Measurements from ENCODE around the gene GRIP1.

The GRIP1 gene

DNA sequence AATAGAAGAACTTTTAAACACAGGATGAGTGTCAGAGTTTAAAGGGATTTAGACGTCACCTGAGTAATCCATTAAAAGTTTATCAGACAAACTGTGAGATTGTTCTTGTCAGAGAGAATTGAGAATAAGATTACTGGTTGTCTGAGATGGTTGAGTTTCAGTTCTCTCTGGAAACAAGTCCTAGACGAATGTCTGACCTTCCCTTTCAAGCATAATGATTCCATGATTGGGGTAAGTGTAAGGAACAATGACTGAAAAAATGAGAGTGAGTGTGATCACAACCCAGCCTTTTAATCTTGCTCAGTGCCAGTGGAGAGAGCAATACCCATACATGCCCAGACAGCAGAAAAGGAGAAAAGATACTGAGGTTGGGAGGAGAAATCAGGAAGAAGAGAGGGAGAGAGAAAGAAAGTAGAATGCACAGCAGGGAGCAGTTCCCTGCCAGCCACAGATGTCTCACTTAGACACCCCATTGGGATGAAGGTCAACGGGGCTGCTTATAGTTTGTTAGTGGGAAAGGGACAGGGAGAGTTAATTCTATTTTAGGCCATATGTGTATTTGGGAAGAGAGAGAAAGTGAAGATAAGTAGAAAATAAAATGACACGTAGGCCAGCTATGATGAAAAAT, 4.3 kb downstream of the GRIP1 start:
- peaks cover 15% of the 10 kb centered on the region for H3K4me1 ChIP-seq (ENCODE audit: insufficient read depth, low read length)
- H3K9me3 ChIP-seq (ENCODE audit: control insufficient read depth, insufficient read depth, low read length) = no peaks in the 10 kb centered on the region
- H3K36me3 ChIP-seq (ENCODE audit: insufficient read depth, low read length) = no peaks in the 10 kb centered on the region
- no peak overlapping the region for H3K9ac ChIP-seq (ENCODE audit: low read depth, low read length)

DNA sequence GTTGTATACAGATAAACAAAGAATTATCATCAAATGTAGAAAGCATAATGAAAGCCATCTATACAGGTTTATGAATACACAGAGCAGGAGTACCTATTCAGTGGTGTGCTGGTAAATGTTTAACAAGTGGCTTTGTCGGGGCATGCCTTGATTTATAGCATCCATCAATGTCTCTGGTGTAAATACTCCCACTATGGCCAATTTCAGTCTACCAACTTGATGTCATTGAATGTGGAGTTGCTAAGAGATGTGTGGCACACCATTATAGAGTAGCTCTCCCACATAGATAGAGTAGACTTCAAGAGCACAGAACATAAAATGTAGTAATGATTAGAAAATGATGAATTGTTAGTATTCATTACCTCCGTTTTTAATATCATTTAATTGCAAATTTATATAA, 9.3 kb downstream of the GRIP1 start:
- no peak overlapping the region for H3K9ac ChIP-seq (ENCODE audit: low read depth, low read length)
- H3K9me3 ChIP-seq (ENCODE audit: control insufficient read depth, insufficient read depth, low read length) = no peaks in the 10 kb centered on the region
- no peaks in the 10 kb centered on the region for H3K4me1 ChIP-seq (ENCODE audit: insufficient read depth, low read length)
- H3K36me3 ChIP-seq (ENCODE audit: insufficient read depth, low read length) = no peaks in the 10 kb centered on the region

DNA sequence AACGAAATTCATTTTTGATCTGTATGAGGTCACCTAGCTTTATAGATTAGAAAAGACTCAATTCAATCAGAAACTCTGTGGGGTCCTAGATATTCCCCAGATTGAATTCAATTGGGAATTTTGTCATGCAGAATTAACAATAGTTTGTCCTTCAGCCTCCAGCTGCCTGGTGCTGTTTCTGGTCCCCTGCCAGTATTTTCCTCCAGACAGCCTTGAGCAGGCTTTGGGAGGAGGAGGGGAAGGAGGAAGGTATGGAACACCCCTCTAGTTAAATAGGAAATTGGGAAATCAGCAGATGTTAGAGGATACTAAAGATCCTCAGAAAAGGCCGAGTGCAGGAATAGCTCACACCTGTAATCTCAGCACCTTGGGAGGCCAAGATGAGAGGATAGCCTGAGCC, 10.6 kb downstream of the GRIP1 start:
- H3K9ac ChIP-seq (ENCODE audit: low read depth, low read length) = no peak overlapping the region
- no peaks in the 10 kb centered on the region for H3K4me1 ChIP-seq (ENCODE audit: insufficient read depth, low read length)
- no peaks in the 10 kb centered on the region for H3K9me3 ChIP-seq (ENCODE audit: control insufficient read depth, insufficient read depth, low read length)
- H3K36me3 ChIP-seq (ENCODE audit: insufficient read depth, low read length) = no peaks in the 10 kb centered on the region

DNA sequence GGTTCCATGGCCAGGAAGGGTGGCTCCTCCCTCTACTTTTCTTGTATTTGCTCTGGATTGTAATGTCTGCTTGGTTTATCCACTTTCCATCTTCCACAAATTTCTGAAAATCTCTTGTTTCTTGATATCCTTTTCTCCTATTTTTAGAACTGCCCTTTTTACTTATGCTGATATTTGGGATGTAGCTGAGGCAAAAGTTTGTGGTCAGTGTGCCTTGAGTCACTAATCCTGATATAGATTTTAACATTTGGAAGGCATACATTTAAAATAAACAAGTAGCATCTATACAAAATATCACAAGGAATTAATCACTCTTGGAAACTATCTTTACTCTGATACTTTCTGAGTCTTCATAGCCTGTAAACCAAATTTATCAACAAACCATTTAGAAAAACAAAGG, 11.0 kb downstream of the GRIP1 start:
- no peak overlapping the region for H3K9ac ChIP-seq (ENCODE audit: low read depth, low read length)
- no peaks in the 10 kb centered on the region for H3K4me1 ChIP-seq (ENCODE audit: insufficient read depth, low read length)
- H3K36me3 ChIP-seq (ENCODE audit: insufficient read depth, low read length) = no peaks in the 10 kb centered on the region
- no peaks in the 10 kb centered on the region for H3K9me3 ChIP-seq (ENCODE audit: control insufficient read depth, insufficient read depth, low read length)

DNA sequence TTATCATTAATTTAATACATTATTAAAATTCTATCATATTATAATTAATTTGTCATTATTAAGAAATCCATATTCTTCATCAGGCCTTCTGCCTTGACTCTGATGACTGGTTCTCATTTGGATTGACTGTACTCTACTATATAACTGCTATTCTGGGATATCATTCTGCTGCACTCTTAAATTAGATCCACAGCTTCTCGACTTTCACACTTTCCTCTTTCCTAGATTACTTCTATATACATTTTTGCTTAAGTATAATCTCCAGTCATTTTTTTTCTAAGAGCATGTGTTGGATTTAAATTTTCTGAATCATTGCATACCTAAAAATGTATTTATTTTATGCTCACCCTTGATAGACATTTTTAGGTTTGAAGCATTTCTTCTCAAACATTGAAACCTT, 12.4 kb downstream of the GRIP1 start:
- no peaks in the 10 kb centered on the region for H3K36me3 ChIP-seq (ENCODE audit: insufficient read depth, low read length)
- H3K9ac ChIP-seq (ENCODE audit: low read depth, low read length) = no peak overlapping the region
- H3K4me1 ChIP-seq (ENCODE audit: insufficient read depth, low read length) = no peaks in the 10 kb centered on the region
- no peaks in the 10 kb centered on the region for H3K9me3 ChIP-seq (ENCODE audit: control insufficient read depth, insufficient read depth, low read length)

DNA sequence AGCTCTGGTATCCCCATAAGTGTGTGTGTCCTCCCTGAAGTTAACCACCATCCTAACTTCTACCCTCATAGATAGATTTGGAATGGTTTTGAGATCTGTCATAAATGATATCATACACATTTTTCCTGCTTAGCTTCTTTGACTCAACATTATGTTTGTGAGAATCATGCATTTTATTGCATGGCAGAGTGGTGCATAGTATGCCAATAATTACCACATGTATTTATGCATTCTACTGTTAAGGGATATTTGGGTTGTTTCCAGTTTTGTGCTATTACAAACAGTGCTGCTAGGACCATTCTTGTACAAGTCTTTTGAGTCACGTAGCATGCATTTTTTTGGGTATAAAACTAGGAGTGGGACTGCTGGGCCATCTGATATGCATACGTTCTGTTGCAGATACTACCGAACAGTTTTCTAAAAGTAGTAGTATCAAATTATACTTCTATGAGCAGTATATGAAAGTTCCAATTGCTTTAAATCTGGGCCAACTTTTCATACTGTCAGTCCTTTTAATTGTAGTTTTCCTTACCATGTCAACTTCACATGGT, 13.4 kb downstream of the GRIP1 start:
- no peaks in the 10 kb centered on the region for H3K36me3 ChIP-seq (ENCODE audit: insufficient read depth, low read length)
- H3K9me3 ChIP-seq (ENCODE audit: control insufficient read depth, insufficient read depth, low read length) = no peaks in the 10 kb centered on the region
- H3K9ac ChIP-seq (ENCODE audit: low read depth, low read length) = no peak overlapping the region
- no peaks in the 10 kb centered on the region for H3K4me1 ChIP-seq (ENCODE audit: insufficient read depth, low read length)

DNA sequence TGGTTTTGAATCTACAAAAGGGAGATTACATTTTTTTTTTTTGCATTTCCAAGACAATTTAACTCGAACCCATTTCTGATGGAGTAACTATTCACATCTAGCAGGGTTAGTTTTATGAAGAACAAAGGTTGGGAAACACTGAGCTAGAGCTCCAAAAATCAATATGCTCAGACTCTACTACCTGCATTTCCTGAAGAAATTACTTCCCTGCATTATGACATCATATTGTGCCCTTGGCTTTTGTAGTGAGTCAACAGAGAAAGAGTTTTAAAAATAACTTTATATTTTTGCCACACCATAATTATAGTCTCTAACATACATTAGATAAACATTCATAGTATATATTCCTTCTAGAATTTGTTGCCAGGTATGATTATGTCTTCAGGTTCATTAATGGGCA, 14.8 kb downstream of the GRIP1 start:
- Histone ChIP-seq H3K9me3 (ENCODE audit: control insufficient read depth, insufficient read depth, low read length) (no peaks in the 10 kb centered on the region), H3K4me1 (ENCODE audit: insufficient read depth, low read length) (no peaks in the 10 kb centered on the region), H3K9ac (ENCODE audit: low read depth, low read length) (no peak overlapping the region), H3K36me3 (ENCODE audit: insufficient read depth, low read length) (no peaks in the 10 kb centered on the region)

DNA sequence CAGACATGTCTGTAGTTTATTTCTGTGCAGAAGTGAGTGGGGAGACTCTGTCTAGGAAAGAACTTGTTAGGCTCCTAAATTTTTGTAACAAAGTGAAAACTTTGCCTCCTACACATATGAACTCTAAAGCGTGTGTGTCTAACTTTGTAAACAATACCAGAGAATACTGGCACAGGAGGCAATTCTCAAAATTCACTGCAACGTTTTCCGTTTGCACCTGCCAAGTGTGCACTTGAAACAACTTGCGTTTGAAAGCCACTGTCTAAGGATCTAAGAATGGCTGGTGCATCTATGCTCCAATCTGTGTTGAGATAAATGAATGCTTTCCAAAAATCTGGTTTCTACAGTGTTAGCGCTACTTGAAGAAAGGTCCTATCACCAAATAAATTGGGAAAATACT, 15.3 kb downstream of the GRIP1 start:
- Histone ChIP-seq H3K36me3 (ENCODE audit: insufficient read depth, low read length) (no peaks in the 10 kb centered on the region), H3K9ac (ENCODE audit: low read depth, low read length) (no peak overlapping the region), H3K4me1 (ENCODE audit: insufficient read depth, low read length) (no peaks in the 10 kb centered on the region), H3K9me3 (ENCODE audit: control insufficient read depth, insufficient read depth, low read length) (no peaks in the 10 kb centered on the region)

DNA sequence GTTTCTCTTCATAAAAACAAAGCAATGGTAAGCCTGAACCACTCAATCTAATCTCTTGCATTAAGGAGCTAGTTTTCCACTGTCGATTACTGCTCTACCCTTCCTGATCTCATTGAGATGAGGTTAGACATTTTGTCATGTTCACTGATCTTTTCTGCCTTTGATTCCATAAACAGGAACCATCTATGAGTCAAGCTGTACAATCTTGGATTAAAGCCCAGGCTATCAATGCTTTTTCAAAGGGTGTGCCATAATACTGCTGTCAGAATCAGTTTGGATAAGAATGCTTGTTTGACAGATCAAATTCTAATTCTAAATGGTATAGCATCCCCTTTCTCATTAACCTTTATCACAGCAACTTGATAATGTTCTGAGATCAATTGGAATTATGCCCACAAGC, 16.1 kb downstream of the GRIP1 start:
- Histone ChIP-seq H3K4me1 (ENCODE audit: insufficient read depth, low read length) (no peaks in the 10 kb centered on the region), H3K36me3 (ENCODE audit: insufficient read depth, low read length) (no peaks in the 10 kb centered on the region), H3K9ac (ENCODE audit: low read depth, low read length) (no peak overlapping the region), H3K9me3 (ENCODE audit: control insufficient read depth, insufficient read depth, low read length) (no peaks in the 10 kb centered on the region)

DNA sequence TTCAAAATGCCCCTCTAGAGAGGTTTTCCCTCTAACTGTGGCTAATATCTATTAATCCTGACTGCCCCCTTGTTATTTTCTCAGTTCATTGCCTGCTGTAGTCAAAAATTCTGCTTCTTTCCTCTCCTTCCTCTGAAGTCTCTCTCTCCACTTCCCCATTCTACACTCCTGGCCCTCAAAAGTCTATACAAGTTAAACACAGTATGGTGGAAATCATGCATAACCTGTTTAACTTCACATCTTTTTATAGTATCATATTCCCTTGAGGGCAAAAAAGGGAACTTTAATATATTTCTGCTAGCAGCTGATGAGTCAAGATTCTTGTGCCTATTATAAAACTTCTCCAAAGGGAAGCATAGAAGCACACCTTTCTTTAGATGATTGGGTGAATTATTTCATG, 16.7 kb downstream of the GRIP1 start:
- H3K36me3 ChIP-seq (ENCODE audit: insufficient read depth, low read length) = no peaks in the 10 kb centered on the region
- H3K9me3 ChIP-seq (ENCODE audit: control insufficient read depth, insufficient read depth, low read length) = no peaks in the 10 kb centered on the region
- H3K9ac ChIP-seq (ENCODE audit: low read depth, low read length) = no peak overlapping the region
- no peaks in the 10 kb centered on the region for H3K4me1 ChIP-seq (ENCODE audit: insufficient read depth, low read length)

DNA sequence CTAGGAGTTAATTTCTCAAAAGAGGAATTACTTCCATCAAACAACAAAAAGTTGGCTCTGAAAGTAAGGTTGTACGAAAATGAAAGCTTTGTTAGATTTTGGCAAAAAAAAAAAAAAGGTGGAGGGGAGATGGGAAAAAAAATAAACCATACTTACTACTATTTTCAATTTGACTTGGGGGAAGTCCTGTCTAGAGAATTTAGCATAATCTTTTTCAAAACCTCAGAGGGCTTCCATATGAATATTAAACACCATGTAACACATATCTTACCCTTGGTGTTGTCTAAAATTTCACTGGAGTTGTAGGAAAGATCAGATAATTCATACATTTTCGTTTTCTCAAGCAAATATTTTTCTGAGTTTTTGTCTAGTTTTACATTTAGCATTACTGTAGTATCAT, 17.5 kb downstream of the GRIP1 start:
- Histone ChIP-seq H3K9me3 (ENCODE audit: control insufficient read depth, insufficient read depth, low read length) (no peaks in the 10 kb centered on the region), H3K36me3 (ENCODE audit: insufficient read depth, low read length) (no peaks in the 10 kb centered on the region), H3K9ac (ENCODE audit: low read depth, low read length) (no peak overlapping the region), H3K4me1 (ENCODE audit: insufficient read depth, low read length) (no peaks in the 10 kb centered on the region)

DNA sequence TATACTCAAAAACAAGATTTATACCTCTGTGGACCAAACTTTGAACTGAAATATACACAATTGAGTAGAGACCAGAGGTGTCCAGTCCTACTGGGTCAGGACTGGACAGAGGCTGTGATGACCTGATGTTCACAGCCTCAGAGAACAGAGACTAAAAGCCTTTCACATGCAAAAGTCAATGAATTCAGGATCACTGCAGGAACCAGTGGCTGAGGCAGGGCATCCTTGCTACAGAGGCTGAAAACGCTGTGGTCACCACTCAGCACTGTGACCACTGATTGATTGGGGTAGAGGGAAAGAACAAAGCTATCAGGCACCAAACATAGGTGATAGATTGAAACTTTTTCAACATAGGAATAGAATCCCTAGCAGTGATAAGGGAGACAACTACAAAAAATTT, 25.1 kb downstream of the GRIP1 start:
- H3K9ac ChIP-seq (ENCODE audit: low read depth, low read length) = no peak overlapping the region
- no peaks in the 10 kb centered on the region for H3K36me3 ChIP-seq (ENCODE audit: insufficient read depth, low read length)
- no peaks in the 10 kb centered on the region for H3K4me1 ChIP-seq (ENCODE audit: insufficient read depth, low read length)
- no peaks in the 10 kb centered on the region for H3K9me3 ChIP-seq (ENCODE audit: control insufficient read depth, insufficient read depth, low read length)

DNA sequence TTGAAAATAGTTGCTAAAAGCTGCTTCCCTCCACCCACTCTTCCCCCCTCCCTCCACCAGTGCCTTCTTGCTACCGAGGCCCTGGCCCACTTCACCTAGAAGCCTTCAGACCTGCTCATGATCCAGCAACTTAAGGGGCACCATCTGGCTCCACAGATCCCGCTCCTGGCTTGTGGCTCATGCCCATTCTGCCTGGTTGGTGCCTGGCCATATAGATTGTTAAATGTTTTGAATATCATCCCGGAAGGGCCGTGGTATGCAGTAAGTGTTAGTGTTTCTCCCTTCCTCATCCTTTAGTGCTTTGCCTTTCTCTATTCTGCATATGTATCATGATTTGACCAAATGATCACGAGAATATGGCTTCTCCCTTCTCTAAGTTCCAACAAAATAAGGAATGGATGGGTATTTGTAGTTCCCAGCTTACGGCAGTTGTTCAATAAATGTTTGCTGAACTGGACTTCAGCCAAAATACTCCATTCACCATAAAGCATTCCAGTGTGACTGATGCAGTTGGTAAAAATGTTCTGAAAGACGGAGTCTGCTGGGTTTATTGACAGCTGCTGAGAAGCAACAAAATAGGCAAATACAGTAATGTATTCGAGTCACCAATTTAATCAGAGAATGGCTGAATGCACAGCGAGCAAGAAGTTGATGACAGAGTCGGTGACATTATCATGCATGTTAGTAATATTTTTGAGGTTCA, 30.7 kb downstream of the GRIP1 start:
- Histone ChIP-seq H3K9me3 (ENCODE audit: control insufficient read depth, insufficient read depth, low read length) (no peaks in the 10 kb centered on the region), H3K9ac (ENCODE audit: low read depth, low read length) (no peak overlapping the region), H3K36me3 (ENCODE audit: insufficient read depth, low read length) (no peaks in the 10 kb centered on the region), H3K4me1 (ENCODE audit: insufficient read depth, low read length) (no peaks in the 10 kb centered on the region)

DNA sequence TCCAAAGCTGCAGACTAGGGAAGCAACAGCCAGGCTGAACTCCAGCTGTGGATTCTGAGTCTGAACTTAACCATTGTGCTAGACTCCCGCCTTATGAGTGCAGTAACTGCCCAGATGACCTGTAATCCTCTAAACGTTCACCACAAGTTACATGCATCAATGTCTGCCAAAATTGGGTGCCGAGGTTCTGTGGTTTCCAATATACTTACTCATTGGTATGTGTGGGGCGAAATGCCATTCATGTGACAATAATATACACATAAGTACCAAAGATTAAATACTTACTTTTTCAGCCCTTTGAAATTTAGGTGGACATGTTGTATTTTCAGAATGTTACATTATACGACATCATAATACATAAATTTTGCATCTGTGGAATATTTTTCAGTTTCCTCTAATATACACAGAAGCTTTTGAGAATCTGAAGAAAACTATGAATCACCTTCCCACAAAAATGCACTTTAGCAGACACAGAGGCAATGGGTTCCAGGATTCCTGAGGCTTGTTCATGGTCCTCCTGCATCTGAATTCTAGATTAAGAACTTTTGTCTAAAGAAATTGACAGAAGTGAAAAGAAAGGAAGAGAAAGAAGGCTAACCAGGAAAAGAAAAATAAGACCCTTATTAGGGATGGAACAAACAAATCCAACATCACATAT, 31.7 kb downstream of the GRIP1 start:
- no peaks in the 10 kb centered on the region for H3K4me1 ChIP-seq (ENCODE audit: insufficient read depth, low read length)
- H3K9me3 ChIP-seq (ENCODE audit: control insufficient read depth, insufficient read depth, low read length) = no peaks in the 10 kb centered on the region

DNA sequence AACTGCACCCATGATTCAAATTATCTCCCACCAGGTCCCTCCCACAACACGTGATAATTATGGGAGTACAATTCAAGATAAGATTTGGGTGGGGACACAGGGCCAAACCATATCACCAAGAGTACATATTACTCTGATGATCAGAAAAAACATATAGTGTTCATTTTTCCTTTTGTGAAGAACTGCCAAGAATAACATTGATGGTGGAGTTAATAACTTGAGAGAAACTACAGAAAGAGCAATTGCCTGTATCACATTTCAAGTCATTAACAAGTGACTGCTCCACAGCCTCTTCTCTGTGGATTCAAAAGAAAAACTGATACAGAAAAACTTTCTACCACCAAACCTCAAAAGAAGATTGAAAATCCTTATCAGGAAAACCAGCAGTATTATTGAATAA, 34.7 kb downstream of the GRIP1 start:
- Histone ChIP-seq H3K9me3 (ENCODE audit: control insufficient read depth, insufficient read depth, low read length) (no peaks in the 10 kb centered on the region), H3K4me1 (ENCODE audit: insufficient read depth, low read length) (no peaks in the 10 kb centered on the region), H3K9ac (ENCODE audit: low read depth, low read length) (no peak overlapping the region), H3K36me3 (ENCODE audit: insufficient read depth, low read length) (no peaks in the 10 kb centered on the region)

More for the DNA sequence above, 31.7 kb downstream of the GRIP1 start:
- H3K9ac ChIP-seq (ENCODE audit: low read depth, low read length) = no peak overlapping the region
- H3K36me3 ChIP-seq (ENCODE audit: insufficient read depth, low read length) = no peaks in the 10 kb centered on the region
